Measurements from ENCODE around the gene NUP188.

GRCh38 chr9:128945798-128946501 lies 1.5 kb upstream of the NUP188 start:
- TF ChIP-seq, protein P1, sequence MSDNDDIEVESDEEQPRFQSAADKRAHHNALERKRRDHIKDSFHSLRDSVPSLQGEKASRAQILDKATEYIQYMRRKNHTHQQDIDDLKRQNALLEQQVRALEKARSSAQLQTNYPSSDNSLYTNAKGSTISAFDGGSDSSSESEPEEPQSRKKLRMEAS (IDR thresholded peaks at IDR 0.05): no peak
- TF ChIP-seq, protein P2, sequence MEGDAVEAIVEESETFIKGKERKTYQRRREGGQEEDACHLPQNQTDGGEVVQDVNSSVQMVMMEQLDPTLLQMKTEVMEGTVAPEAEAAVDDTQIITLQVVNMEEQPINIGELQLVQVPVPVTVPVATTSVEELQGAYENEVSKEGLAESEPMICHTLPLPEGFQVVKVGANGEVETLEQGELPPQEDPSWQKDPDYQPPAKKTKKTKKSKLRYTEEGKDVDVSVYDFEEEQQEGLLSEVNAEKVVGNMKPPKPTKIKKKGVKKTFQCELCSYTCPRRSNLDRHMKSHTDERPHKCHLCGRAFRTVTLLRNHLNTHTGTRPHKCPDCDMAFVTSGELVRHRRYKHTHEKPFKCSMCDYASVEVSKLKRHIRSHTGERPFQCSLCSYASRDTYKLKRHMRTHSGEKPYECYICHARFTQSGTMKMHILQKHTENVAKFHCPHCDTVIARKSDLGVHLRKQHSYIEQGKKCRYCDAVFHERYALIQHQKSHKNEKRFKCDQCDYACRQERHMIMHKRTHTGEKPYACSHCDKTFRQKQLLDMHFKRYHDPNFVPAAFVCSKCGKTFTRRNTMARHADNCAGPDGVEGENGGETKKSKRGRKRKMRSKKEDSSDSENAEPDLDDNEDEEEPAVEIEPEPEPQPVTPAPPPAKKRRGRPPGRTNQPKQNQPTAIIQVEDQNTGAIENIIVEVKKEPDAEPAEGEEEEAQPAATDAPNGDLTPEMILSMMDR (IDR thresholded peaks at IDR 0.05; ENCODE audit: low read depth, low read length, missing input control): no peak
- TF ChIP-seq REST (IDR thresholded peaks at IDR 0.05) (no peak), RXRA (IDR thresholded peaks at IDR 0.05) (no peak), TAF1 (conservative IDR thresholded peaks at IDR 0.05) (no peak), YY1 (IDR thresholded peaks at IDR 0.05) (no peak), GABPA (IDR thresholded peaks at IDR 0.05 in 1 of 2, conservative IDR thresholded peaks at IDR 0.05 in 1 of 2) (no peak), JUND (IDR thresholded peaks at IDR 0.05) (no peak), HNF4G (IDR thresholded peaks at IDR 0.05) (no peak), FOXA1 (IDR thresholded peaks at IDR 0.05) (no peak), SP1 (IDR thresholded peaks at IDR 0.05) (no peak)
- TF ChIP-seq, protein P3, sequence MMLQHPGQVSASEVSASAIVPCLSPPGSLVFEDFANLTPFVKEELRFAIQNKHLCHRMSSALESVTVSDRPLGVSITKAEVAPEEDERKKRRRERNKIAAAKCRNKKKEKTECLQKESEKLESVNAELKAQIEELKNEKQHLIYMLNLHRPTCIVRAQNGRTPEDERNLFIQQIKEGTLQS (IDR thresholded peaks at IDR 0.05): no peak

All from liver (tissue), 3 donors.